ENCODE results near the gene OR13D1.
"Not testable (repeated sequence)": the region's sequence is repeated elsewhere in the genome, so short reads cannot be mapped to it uniquely, and the experiment has no call there.

OR13D1 gene, protein sequence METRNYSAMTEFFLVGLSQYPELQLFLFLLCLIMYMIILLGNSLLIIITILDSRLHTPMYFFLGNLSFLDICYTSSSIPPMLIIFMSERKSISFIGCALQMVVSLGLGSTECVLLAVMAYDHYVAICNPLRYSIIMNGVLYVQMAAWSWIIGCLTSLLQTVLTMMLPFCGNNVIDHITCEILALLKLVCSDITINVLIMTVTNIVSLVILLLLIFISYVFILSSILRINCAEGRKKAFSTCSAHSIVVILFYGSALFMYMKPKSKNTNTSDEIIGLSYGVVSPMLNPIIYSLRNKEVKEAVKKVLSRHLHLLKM

DNA sequence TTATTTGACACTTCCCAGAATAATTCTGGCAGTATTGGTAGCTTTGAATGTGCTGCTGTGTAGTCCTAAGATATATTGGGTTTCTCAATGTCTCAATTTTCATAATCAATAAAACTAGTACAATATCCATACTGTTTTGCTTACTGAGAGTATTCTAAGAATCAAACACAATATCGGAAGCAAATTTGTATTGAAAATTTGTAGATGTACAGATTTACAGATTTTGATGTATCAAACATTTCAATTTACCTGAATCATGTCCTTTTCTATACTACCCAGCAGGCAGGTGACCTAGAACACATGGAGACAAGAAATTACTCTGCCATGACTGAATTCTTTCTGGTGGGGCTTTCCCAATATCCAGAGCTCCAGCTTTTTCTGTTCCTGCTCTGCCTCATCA is at the start of gene OR13D1:
TSS of gene OR13D1 (plus strand) at position 301 of the 400 bp plus-strand sequence. CDS start at position 301, 0 bp downstream.
- no peak for DNase-seq

DNA sequence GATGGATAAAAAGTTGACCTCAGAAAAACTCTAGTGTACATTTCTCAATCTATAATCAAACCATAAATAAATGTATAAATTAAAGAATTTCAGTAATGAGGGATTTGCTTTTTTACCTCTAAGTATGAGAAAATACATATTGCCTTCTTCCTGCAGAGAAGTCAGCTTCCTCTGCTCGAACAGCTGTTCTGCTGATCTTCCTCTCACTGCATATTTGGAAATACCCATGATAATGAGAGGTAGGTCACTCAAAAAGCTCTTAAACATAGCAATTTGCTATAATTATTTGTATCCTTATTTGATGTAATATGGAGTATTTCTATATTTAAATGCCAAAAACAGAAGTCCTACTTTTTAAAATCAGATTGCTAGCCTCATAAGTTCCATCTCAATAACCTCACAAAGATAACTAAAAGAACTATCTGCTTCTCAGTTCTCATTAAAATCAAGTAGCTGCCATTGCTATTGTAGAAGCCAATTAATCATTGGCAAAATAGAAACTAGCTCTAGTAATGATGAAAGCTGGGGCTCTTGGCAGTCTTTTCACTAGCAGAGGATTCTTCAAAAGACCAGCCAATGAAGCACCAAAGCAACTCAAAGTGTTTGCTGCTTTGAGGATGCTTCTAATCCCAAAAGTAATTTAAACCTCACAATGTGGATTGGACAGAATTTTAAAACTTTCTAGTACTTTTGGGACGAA is 35.7 kb upstream of the OR13D1 start:
- DNase-seq, result no peak

DNA sequence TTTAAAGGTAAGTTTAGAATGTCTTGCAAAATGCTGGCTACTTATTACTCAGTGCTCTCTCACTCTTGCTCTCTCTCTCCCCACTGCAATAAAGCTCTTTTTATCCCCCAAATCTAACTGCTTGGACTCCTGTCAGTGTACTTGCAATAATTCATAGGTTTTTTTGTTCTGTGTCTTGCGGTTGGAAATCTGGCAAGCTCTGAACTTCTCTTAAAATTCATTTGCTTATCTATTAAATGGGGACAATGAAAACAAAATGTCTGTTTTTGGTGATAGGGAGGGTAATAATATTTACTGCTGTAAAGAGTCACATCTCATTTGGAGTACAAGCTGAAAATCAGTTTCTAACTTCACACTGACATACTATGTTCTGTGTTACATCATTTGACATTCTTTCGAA is 18.7 kb upstream of the OR13D1 start:
- peak; percentile 33 for DNase-seq

DNA sequence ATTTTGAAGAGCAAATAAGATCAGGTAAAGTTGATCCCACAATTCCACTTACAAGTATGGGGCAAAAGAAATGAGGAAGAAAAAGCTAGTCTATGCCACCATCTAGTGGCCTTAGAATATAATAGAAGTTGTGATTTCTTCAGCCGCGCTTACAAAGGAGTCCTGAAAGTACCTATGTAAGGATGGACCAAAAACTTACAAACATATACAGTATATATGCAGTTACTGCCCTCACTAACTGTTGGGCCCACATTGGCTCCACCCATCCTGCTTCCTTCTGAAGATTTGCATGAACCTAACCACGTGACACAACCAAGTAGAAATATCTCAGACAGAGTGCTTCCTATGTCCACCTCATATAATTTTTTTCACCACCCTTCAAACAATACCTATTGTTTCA is 11.7 kb upstream of the OR13D1 start:
- DNase-seq, result peak; percentile 58

DNA sequence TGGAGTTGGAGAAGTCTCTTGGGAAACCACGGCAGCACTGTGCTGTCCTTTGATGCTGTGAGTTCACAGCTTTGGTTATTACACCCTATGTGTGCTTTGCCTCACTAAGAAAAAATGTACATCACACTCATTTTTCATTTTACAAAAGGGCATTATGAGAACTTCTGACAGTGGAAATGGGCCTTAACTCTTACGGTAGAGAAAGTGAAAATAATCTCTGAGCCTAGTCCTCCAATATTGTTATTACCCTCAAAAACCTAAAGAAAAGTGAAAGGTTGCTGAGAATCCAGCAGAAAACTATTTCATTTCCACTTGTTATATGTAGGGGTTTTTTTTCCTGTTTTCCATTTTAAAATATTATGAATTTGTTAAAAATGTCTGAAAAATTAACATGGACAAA is 8.2 kb upstream of the OR13D1 start:
- peak; percentile 18 for DNase-seq

DNA sequence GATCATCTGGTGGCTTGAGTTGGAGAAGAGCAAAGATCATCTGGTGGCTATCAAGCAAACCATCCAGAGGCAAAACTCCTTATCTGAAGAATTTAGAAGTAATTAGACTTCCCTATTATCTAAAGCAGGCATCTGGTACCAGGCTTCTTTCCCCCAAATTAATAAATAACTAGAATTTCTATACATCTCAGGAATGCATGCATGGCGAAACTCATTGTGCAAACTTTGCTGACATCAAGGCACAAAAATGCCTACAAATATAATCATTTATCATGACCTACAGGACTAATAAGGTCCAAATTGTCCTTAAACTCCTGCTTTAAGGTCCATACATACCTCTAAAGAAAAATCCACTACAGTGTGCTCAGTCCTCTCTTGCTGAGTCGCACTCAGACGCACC is 6.0 kb downstream of the OR13D1 start:
- DNase-seq, result no peak

DNA sequence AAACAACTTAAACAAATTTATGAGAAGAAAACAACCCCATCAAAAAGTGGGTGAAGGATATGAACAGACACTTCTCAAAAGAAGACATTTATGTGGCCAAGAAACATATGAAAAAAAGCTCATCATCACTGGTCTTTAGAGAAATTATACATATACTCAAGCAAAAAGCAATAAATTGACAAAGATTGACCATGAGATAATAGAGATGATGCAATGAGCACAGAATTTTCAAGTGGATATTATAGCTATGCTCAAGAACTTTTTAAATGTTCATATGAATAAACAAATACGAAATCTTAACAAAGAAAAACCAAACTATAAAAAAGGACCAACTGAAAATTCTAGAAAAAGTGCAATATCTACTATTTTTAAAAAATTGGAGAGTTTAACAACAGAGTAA is 14.4 kb downstream of the OR13D1 start:
- DNase-seq, result not testable (repeated sequence)

DNA sequence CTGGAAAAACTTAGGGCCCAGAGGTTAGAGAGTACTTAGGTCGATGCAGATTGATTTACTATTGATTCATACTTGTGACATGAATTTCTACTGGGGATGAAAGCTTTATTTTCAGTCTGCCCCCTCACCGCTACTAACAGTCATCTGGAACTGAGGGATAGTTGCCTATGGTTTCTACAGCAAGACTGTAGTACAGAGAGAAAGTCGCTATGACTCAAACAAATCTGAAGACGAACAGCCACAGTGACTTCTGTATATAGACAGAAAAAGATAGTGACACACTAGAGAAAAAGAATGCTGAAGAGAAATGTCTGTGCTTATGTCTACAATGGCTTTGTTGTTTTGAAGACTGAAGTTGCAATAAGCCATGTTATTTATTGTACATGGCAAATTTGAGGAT is 17.3 kb downstream of the OR13D1 start:
- no peak for DNase-seq

DNA sequence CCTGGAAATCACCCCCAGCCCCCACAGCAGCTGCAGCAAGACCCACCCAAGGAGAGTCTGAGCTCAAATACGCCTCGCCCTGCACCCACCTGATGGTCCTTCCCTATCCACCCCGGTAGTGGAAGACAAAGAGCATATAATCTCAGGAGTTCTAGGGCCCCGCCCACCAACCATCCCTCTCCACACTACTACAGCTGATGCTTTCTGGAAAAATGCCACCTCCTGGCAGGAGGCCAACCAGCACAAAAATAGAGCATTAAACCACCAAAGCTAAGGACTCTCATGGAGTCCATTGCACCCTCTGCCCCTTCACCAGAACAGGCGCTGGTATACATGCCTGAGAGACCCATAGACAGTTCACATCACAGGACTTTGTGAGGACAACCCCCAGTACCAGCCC is 30.7 kb downstream of the OR13D1 start:
- DNase-seq, result no peak

DNA sequence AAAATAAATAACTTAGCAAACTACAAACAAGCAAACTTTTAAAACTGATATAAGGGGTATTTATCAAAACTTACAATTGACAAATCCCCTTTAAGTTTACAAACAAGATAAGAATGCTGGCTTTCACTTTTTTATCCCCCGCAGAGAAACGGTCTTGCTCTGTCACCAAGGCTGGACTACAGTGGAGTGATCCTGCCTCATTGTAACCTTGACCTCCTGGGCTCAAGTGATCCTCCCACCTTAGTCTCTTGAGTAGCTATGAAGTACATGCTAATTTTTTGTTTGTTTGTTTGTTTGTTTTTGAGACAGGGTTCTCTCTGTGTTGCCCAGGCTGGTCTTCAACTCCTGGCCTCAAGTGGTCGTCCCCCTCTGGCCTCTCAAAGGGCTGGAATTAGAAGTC is 44.1 kb downstream of the OR13D1 start:
- no peak for DNase-seq

DNA sequence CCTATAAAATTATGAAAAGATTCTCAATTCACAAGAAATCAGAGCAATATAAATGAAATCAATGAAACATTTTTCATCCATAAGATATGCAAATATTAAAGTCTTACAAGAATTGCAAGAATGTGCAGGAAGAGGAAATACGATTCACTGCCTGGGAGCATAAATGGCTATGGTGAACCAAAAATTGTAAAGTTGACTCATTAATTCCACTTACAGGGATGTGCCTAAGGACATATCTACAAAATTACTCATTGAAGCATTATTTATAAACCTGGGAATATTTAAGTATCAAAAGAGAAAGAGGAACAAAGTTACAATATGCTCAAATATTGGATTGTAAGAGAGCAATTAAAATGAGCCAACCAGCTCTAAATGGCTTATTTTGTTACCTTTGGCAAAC is 46.3 kb downstream of the OR13D1 start:
- DNase-seq, result peak; percentile 83

DNA sequence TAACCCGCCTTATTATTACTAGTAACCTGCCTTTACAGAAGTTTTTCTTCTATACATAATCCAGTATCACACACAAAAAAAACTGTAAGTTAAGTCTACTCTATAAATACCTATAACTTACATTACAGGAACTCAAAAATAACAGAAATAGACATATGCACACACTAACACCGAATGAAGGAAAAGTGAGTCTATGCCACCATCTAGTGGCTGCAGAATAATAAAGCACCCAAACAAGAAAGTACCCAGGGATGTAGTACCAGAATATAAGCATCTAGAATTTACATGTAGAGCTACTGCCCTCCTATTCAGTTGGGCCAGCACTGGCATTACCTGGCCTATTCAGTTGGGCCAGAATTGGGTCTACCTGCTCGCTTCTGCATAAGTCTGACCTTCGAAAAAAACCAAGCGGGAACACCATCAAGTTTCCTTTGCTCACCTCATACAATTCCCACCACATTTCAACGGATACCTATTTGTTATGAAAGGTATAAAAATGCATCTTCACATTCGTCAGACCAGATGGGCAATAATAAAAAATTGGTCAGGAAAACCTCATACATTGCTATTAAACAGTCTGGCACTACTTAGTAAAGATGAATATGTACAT is 49.2 kb downstream of the OR13D1 start:
- DNase-seq, result peak; percentile 73
